Skeletal muscle tissue (tissue), 4 donors: ENCODE measurements around the gene CEP112. TPM values are rescaled to one million over a fixed set of nuclear protein-coding genes. Genes with fewer than 3 reads are reported as not detected.

Source experiments
- H3K27ac ChIP-seq: one replicate; pipeline ENCODE4 v1.7.0; 2013; ENCODE audit warnings: mild to moderate bottlenecking, low read depth, low read length, inconsistent platforms
- H3K27me3 ChIP-seq, 3 donors: one replicate each; pipeline ENCODE4 v1.7.0; 2013; ENCODE audit warnings: low read length in 3 of 3; ENCODE audit not compliant: control insufficient read depth in 3 of 3, insufficient read depth in 3 of 3
- H3K36me3 ChIP-seq, 3 donors: one replicate each; pipeline ENCODE4 v1.7.0; 2013; ENCODE audit warnings: low read length in 3 of 3; ENCODE audit not compliant: control insufficient read depth in 3 of 3, insufficient read depth in 3 of 3
- H3K4me1 ChIP-seq, 3 donors: one replicate each; pipeline ENCODE4 v1.7.0; 2013; ENCODE audit warnings: low read length in 3 of 3, mild to moderate bottlenecking in 3 of 3; ENCODE audit not compliant: control insufficient read depth in 3 of 3, insufficient read depth in 3 of 3
- H3K4me3 ChIP-seq, 3 donors: one replicate each; pipeline ENCODE4 v1.7.0; 2013; ENCODE audit warnings: low read length in 3 of 3
- H3K9ac ChIP-seq, 3 donors: one replicate each; pipeline ENCODE4 v1.7.0; 2013; ENCODE audit warnings: low read length in 3 of 3, mild to moderate bottlenecking in 3 of 3, moderate library complexity in 2 of 3, low read depth in 1 of 3
- H3K9me3 ChIP-seq, 3 donors: one replicate each; pipeline ENCODE4 v1.7.0; 2013; ENCODE audit warnings: low read length in 3 of 3; ENCODE audit not compliant: control insufficient read depth in 3 of 3
- total RNA-seq: library from RNA; depleted of rRNA; stranded (reverse); fragments of >200 nt; gene quantifications from one replicate; pipeline ENCODE4 v1.2.3, GENCODE V29; 2014
- donor health status: Osteomylitis.

Gene CEP112
- total RNA-seq, 1 donor from 2014 or later, result 16.2 TPM

GRCh38 chr17:65893692-65894279 is 298.1 kb downstream of the CEP112 start:
- Histone ChIP-seq H3K27me3 (no peaks in the 10 kb centered on the region), H3K4me3 (no peak overlapping the region), H3K9ac (no peak overlapping the region), H3K9me3 (no peaks in the 10 kb centered on the region), H3K36me3 (no peaks in the 10 kb centered on the region), H3K27ac (no peak overlapping the region), H3K4me1 (no peaks in the 10 kb centered on the region)

GRCh38 chr17:65892912-65893377 is 299.0 kb downstream of the CEP112 start:
- H3K9me3 ChIP-seq, result no peaks in the 10 kb centered on the region
- no peak overlapping the region for H3K4me3 ChIP-seq
- no peak overlapping the region for H3K9ac ChIP-seq
- H3K27me3 ChIP-seq, result no peaks in the 10 kb centered on the region
- no peaks in the 10 kb centered on the region for H3K4me1 ChIP-seq
- H3K36me3 ChIP-seq, result no peaks in the 10 kb centered on the region
- H3K27ac ChIP-seq, result no peak overlapping the region

GRCh38 chr17:65891231-65891735 is 300.6 kb downstream of the CEP112 start:
- Histone ChIP-seq H3K4me3 (no peak overlapping the region), H3K9ac (no peak overlapping the region), H3K9me3 (no peaks in the 10 kb centered on the region), H3K27ac (no peak overlapping the region), H3K4me1 (no peaks in the 10 kb centered on the region), H3K36me3 (no peaks in the 10 kb centered on the region), H3K27me3 (no peaks in the 10 kb centered on the region)

GRCh38 chr17:65888649-65889048 is 303.3 kb downstream of the CEP112 start:
- Histone ChIP-seq H3K4me1 (no peaks in the 10 kb centered on the region), H3K27ac (no peak overlapping the region)

GRCh38 chr17:65886315-65887245 is 305.4 kb downstream of the CEP112 start:
- Histone ChIP-seq H3K27me3 (no peaks in the 10 kb centered on the region), H3K4me3 (no peak overlapping the region), H3K36me3 (no peaks in the 10 kb centered on the region), H3K9me3 (no peaks in the 10 kb centered on the region), H3K4me1 (no peaks in the 10 kb centered on the region), H3K9ac (no peak overlapping the region), H3K27ac (no peak overlapping the region)

More at GRCh38 chr17:65888649-65889048, 303.3 kb downstream of the CEP112 start:
- no peaks in the 10 kb centered on the region for H3K27me3 ChIP-seq
- H3K36me3 ChIP-seq, result no peaks in the 10 kb centered on the region
- no peak overlapping the region for H3K4me3 ChIP-seq
- no peak overlapping the region for H3K9ac ChIP-seq
- H3K9me3 ChIP-seq, result no peaks in the 10 kb centered on the region

- H3K4me1 ChIP-seq, result no peaks in the 10 kb centered on the region
Measured at GRCh38 chr17:65885541-65886312, 306.2 kb downstream of the CEP112 start.

GRCh38 chr17:65876985-65877384 is 314.9 kb downstream of the CEP112 start:
- H3K4me3 ChIP-seq, result no peak overlapping the region
- no peak overlapping the region for H3K9ac ChIP-seq
- H3K27me3 ChIP-seq, result no peaks in the 10 kb centered on the region
- H3K9me3 ChIP-seq, result no peaks in the 10 kb centered on the region
- no peaks in the 10 kb centered on the region for H3K36me3 ChIP-seq
- H3K27ac ChIP-seq, result no peak overlapping the region
- H3K4me1 ChIP-seq, result no peaks in the 10 kb centered on the region

More at GRCh38 chr17:65885541-65886312, 306.2 kb downstream of the CEP112 start:
- Histone ChIP-seq H3K27me3 (no peaks in the 10 kb centered on the region), H3K4me3 (no peak overlapping the region), H3K9ac (no peak overlapping the region), H3K9me3 (no peaks in the 10 kb centered on the region), H3K36me3 (no peaks in the 10 kb centered on the region), H3K27ac (no peak overlapping the region)

- Histone ChIP-seq H3K4me1 (peaks cover 0 to 3% (median 3%) of the 10 kb centered on the region in 3 donors), H3K4me3 (no peak overlapping the region), H3K27ac (no peak overlapping the region), H3K9me3 (no peaks in the 10 kb centered on the region), H3K9ac (no peak overlapping the region), H3K27me3 (no peaks in the 10 kb centered on the region), H3K36me3 (no peaks in the 10 kb centered on the region)
Measured at GRCh38 chr17:65868881-65869280, 323.1 kb downstream of the CEP112 start.

GRCh38 chr17:65867014-65867413 is 324.9 kb downstream of the CEP112 start:
- no peaks in the 10 kb centered on the region for H3K36me3 ChIP-seq
- no peak overlapping the region for H3K4me3 ChIP-seq
- no peaks in the 10 kb centered on the region for H3K27me3 ChIP-seq
- no peak overlapping the region for H3K9ac ChIP-seq
- H3K27ac ChIP-seq, result no peak overlapping the region
- peaks cover 0 to 3% (median 3%) of the 10 kb centered on the region in 3 donors for H3K4me1 ChIP-seq
- no peaks in the 10 kb centered on the region for H3K9me3 ChIP-seq
